ENCODE results near the gene SMIM35. TPM values are rescaled to one million over a fixed set of nuclear protein-coding genes. Genes with fewer than 3 reads are reported as not detected.

The SMIM35 gene
- total RNA-seq, 1 donor, result not detected

GRCh38 chr11:118057251-118058145, 29.3 kb downstream of the SMIM35 start:
- no peaks in the 10 kb centered on the region for H3K36me3 ChIP-seq (ENCODE audit: insufficient read depth, low read length)
- no peak overlapping the region for H3K27ac ChIP-seq (ENCODE audit: low read depth, low read length)
- H4K20me1 ChIP-seq (ENCODE audit: insufficient read depth, low read length), result no peaks in the 10 kb centered on the region
- TF ChIP-seq, protein P1, sequence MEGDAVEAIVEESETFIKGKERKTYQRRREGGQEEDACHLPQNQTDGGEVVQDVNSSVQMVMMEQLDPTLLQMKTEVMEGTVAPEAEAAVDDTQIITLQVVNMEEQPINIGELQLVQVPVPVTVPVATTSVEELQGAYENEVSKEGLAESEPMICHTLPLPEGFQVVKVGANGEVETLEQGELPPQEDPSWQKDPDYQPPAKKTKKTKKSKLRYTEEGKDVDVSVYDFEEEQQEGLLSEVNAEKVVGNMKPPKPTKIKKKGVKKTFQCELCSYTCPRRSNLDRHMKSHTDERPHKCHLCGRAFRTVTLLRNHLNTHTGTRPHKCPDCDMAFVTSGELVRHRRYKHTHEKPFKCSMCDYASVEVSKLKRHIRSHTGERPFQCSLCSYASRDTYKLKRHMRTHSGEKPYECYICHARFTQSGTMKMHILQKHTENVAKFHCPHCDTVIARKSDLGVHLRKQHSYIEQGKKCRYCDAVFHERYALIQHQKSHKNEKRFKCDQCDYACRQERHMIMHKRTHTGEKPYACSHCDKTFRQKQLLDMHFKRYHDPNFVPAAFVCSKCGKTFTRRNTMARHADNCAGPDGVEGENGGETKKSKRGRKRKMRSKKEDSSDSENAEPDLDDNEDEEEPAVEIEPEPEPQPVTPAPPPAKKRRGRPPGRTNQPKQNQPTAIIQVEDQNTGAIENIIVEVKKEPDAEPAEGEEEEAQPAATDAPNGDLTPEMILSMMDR (IDR thresholded peaks at IDR 0.05; ENCODE audit: extremely low read depth, low read depth, low read length), result no peak
- H3K4me1 ChIP-seq (ENCODE audit: insufficient read depth, low read length), result no peaks in the 10 kb centered on the region
- peaks cover 5% of the 10 kb centered on the region for H3K27me3 ChIP-seq (ENCODE audit: insufficient read depth, low read length)
- H3K9me3 ChIP-seq (ENCODE audit: low read depth, low read length), result no peaks in the 10 kb centered on the region
- H3K79me2 ChIP-seq (ENCODE audit: insufficient read depth, low read length), result no peaks in the 10 kb centered on the region
- H3K4me3 ChIP-seq (ENCODE audit: insufficient read depth, low read length), result no peak overlapping the region
- H3K4me2 ChIP-seq (ENCODE audit: insufficient read depth, low read length), result no peak overlapping the region
- H2AFZ ChIP-seq (ENCODE audit: low read length), result no peak overlapping the region
- no peak for DNase-seq (ENCODE audit: insufficient read length, low spot score, missing footprints)

- Histone ChIP-seq H3K4me1 (ENCODE audit: insufficient read depth, low read length) (no peaks in the 10 kb centered on the region), H3K27me3 (ENCODE audit: insufficient read depth, low read length) (peaks cover 5% of the 10 kb centered on the region), H2AFZ (ENCODE audit: low read length) (no peak overlapping the region), H3K4me2 (ENCODE audit: insufficient read depth, low read length) (no peak overlapping the region), H3K9me3 (ENCODE audit: low read depth, low read length) (no peaks in the 10 kb centered on the region), H3K79me2 (ENCODE audit: insufficient read depth, low read length) (no peaks in the 10 kb centered on the region), H3K4me3 (ENCODE audit: insufficient read depth, low read length) (no peak overlapping the region), H3K27ac (ENCODE audit: low read depth, low read length) (no peak overlapping the region), H3K36me3 (ENCODE audit: insufficient read depth, low read length) (no peaks in the 10 kb centered on the region), H4K20me1 (ENCODE audit: insufficient read depth, low read length) (no peaks in the 10 kb centered on the region)
- TF ChIP-seq, protein P1 (IDR thresholded peaks at IDR 0.05; ENCODE audit: extremely low read depth, low read depth, low read length), result no peak
- no peak for DNase-seq (ENCODE audit: insufficient read length, low spot score, missing footprints)
Measured at GRCh38 chr11:118056806-118057205, 30.0 kb downstream of the SMIM35 start.

GRCh38 chr11:118055966-118056365, 30.8 kb downstream of the SMIM35 start:
- Histone ChIP-seq H2AFZ (ENCODE audit: low read length) (no peak overlapping the region), H3K27me3 (ENCODE audit: insufficient read depth, low read length) (peaks cover 5% of the 10 kb centered on the region), H3K36me3 (ENCODE audit: insufficient read depth, low read length) (no peaks in the 10 kb centered on the region), H3K4me2 (ENCODE audit: insufficient read depth, low read length) (no peak overlapping the region), H3K27ac (ENCODE audit: low read depth, low read length) (no peak overlapping the region), H3K4me3 (ENCODE audit: insufficient read depth, low read length) (no peak overlapping the region), H4K20me1 (ENCODE audit: insufficient read depth, low read length) (no peaks in the 10 kb centered on the region), H3K4me1 (ENCODE audit: insufficient read depth, low read length) (no peaks in the 10 kb centered on the region), H3K79me2 (ENCODE audit: insufficient read depth, low read length) (no peaks in the 10 kb centered on the region), H3K9me3 (ENCODE audit: low read depth, low read length) (no peaks in the 10 kb centered on the region)
- DNase-seq (ENCODE audit: insufficient read length, low spot score, missing footprints), result no peak
- TF ChIP-seq, protein P1 (IDR thresholded peaks at IDR 0.05; ENCODE audit: extremely low read depth, low read depth, low read length), result no peak
